Kidney glomerular epithelial cell (primary cell): Measurements from ENCODE around the gene SNX17.
A peak's percentile ranks its signal among the peaks of the same experiment; 100 is the strongest.

ENCODE experiments used
- DNase-seq: peaks from one replicate; lab custom pipeline; 2025; lab: John Stamatoyannopoulos, UW

Gene SNX17

GRCh38 chr2:27369471-27370025 lies 868 bp upstream of the SNX17 start:
- no peak for DNase-seq

- DNase-seq, result peak; percentile 46
These were observed 602 bp downstream of the SNX17 start for GRCh38 chr2:27370816-27371620.

GRCh38 chr2:27372937-27373336 lies 2.5 kb downstream of the SNX17 start:
- DNase-seq, result no peak

- no peak for DNase-seq
These were observed 3.2 kb downstream of the SNX17 start for GRCh38 chr2:27373567-27373966.

GRCh38 chr2:27375513-27376099 lies 5.2 kb downstream of the SNX17 start:
- DNase-seq, result no peak

GRCh38 chr2:27376151-27376865 lies 5.9 kb downstream of the SNX17 start:
- no peak for DNase-seq

- no peak for DNase-seq
These were observed 6.6 kb downstream of the SNX17 start for GRCh38 chr2:27376866-27377617.

GRCh38 chr2:27377618-27378095 lies 7.2 kb downstream of the SNX17 start:
- DNase-seq, result no peak

- DNase-seq, result peak; percentile 21
These were observed 7.8 kb downstream of the SNX17 start for GRCh38 chr2:27378096-27378808.

- DNase-seq, result no peak
These were observed 8.4 kb downstream of the SNX17 start for GRCh38 chr2:27378809-27379290.

GRCh38 chr2:27379383-27379835 lies 9.0 kb downstream of the SNX17 start:
- no peak for DNase-seq

- DNase-seq, result no peak
These were observed 9.6 kb downstream of the SNX17 start for GRCh38 chr2:27379836-27380625.

GRCh38 chr2:27380626-27381545 lies 10.5 kb downstream of the SNX17 start, which contains the start of gene ZNF513:
ZNF513 (minus strand) TSS chr2:27380734; CDS start chr2:27380526, 208 bp downstream.
- DNase-seq, result peak; percentile 86

- no peak for DNase-seq
These were observed 11.3 kb downstream of the SNX17 start for GRCh38 chr2:27381577-27382181.

GRCh38 chr2:27390822-27391679 lies 20.6 kb downstream of the SNX17 start:
- no peak for DNase-seq

GRCh38 chr2:27393225-27393624 lies 22.8 kb downstream of the SNX17 start:
- DNase-seq, result no peak

GRCh38 chr2:27398962-27399361 lies 28.5 kb downstream of the SNX17 start:
- no peak for DNase-seq
